ENCODE results near the gene ROR1.

GRCh38 chr1:63974966-63975365 lies 201.1 kb downstream of the ROR1 start:
- TF ChIP-seq TAF1 (IDR thresholded peaks at IDR 0.05; ENCODE audit: borderline replicate concordance, low read depth, low read length) = no peak
- no peak for TF ChIP-seq CTCF (IDR thresholded peaks at IDR 0.05)
- no peak for TF ChIP-seq YY1 (IDR thresholded peaks at IDR 0.05; ENCODE audit: low read depth)
- TF ChIP-seq MXI1 (IDR thresholded peaks at IDR 0.05; ENCODE audit: low read depth, low read length) = no peak
- TF ChIP-seq POLR2AphosphoS5 (IDR thresholded peaks at IDR 0.05; ENCODE audit: low read depth, low read length) = no peak
